Stimulated activated CD4-positive, alpha-beta T cell treated with anti-CD3 and anti-CD28 coated beads, Interleukin-1b, Interleukin-23, amount 100 ng/mL, for 4 hours (primary cell): ENCODE results near the gene SESN1.
"Not testable (repeated sequence)": the region's sequence is repeated elsewhere in the genome, so short reads cannot be mapped to it uniquely, and the experiment has no call there.

Experiments used
- DNase-seq, 2 donors: peaks; one replicate each; pipeline ENCODE4 v3.0.0-alpha.2; 2020; ENCODE audit warnings: low read depth in 2 of 2

SESN1 gene

DNA sequence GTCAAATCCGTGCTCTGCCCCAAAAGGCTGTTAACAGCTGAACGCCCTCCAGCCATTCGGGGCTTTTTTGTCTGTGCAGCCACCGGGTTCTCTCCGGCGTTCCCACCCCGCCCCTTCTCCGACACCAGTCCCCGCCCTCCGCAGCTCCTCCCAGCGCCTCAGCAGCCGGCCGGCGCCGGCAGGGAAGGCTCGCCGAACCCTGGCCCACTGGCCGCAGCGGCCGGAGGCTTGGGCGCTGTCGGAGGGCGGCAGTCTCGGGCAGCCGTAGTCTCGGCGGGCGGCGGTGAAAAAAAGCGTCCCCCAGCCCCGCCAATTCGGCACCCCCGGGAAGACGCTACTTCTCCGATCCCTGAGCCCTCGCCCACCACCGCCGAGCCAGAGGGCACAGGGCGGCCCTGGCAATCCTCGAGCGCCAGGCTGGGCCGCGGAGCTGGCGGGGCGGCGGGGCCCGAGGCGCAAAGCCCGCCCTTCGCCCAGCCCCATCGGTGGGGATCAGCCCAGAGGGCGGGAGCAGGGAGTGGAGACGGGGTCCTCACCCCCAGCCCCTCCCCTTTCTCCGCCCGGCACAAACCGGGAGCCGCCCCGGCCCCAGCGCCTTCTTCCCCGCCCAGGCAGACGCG is at the start of gene SESN1:
SESN1 (minus strand) TSS at position 431 of the 620 bp plus-strand sequence. CDS start 773 bp downstream, outside the sequence.
- peak; percentile 70 to 75 for DNase-seq

DNA sequence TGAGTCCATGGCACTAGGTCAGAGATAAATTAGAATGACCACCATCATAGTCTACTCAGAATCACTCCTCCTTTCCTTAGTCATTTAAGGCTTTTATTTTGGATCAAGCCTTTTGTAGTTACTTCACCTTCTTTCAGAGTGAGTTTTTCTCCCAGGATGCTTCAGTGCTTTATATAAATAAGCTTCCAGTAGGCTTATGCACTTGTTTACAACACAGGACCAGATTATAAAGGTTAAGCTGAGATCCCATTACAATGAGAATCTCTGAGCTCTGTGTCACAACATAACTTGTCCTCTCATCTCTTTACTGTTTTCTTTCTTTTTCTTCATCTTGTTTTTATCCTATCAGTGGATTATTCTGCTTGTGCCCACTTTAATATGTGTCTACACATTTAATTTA is 48.5 kb upstream of the SESN1 start:
- no peak for DNase-seq

DNA sequence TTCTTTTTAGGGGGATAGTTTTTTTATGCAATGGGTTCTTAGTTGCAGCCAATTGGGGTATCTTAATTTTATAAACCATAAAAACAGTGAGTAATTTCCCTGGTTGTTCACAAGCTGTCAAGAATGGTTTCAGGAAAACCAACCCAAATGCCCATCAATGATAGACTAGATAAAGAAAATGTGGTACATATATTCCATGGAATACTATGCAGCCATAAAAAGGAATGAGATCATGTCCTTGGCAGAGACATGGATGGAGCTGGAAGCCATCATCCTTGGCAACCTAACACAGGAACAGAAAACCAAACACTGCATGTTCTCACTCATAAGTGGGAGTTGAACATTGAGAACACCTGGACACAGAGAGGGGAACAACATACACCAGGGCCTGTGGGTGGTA is 47.4 kb upstream of the SESN1 start:
- not testable (repeated sequence) for DNase-seq

DNA sequence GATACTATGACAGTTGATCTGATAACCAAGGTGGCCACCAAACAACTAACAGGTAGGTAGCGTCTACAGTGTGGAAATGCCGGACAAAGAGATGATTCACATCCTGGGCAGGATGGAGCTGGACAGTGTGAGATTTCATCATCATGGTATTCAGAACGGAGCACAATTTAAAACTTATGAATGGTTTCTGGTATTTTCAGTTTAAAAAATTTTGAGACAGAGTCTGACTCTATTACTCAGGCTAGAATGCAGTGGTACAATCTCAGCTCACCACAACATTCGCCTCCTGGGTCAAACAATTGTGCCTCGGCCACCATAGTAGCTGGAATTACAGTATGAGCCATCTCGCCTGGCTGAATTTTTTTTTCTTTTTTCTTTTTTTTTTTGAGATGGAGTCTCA is 44.5 kb upstream of the SESN1 start:
- DNase-seq: no peak

DNA sequence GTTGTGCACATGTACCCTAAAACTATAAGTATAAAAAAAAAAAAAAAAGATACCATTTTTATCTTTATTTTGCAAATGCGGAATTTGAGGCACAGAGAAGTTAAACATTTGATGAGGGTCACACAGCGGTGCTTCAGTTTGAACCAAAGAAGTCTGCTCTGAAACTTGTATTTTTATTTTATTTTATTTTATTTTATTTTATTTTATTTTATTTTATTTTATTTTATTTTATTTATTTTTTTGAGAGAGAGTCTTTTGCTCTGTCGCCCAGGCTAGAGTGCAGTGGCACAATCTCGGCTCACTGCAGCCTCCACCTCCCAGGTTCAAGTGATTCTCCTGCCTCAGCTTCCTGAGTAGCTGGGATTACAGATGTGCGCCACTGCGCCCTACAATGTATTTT is 41.9 kb upstream of the SESN1 start:
- DNase-seq: not testable (repeated sequence)

DNA sequence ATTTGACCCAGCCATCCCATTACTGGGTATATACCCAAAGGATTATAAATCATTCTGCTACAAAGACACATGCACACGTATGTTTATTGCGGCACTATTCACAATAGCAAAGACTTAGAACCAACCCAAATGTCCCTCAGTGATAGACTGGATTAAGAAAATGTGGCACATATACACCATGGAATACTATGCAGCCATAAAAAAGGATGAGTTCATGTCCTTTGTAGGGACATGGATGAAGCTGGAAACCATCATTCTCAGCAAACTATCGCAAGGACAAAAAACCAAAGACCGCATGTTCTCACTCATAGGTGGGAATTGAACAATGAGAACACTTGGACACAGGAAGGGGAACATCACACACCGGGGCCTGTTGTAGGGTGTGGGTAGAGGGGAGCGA is 41.4 kb upstream of the SESN1 start:
- not testable (repeated sequence) for DNase-seq

DNA sequence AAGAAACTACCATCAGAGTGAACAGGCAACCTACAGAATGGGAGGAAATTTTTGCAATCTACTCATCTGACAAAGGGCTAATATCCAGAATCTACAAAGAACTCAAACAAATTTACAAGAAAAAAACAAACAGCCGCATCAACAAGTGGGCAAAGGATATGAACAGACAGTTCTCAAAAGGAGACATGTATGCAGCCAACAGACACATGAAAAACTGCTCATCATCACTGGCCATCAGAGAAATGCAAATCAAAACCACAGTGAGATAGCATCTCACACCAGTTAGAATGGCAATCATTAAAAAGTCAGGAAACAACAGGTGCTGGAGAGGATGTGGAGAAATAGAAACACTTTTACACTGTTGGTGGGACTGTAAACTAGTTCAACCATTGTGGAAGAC is 41.0 kb upstream of the SESN1 start:
- DNase-seq: not testable (repeated sequence)

DNA sequence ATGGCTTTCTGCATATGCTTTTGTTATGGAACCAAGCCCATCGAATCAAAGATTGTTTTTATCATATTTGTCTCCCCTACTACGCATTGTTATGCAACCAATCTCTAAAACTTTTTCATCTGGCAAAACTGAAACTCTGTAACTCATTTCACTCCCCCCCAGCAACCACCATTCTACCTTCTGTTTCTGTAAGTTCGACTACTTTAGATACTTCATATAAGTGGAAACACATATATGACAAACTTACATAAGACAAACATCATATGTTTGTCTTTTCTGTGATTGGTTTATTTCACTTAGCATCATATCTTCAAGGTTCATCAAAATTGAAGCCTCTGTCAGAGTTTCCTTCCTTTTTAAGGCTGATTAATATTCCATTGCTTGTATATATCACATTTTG is 35.4 kb upstream of the SESN1 start:
- DNase-seq: no peak

DNA sequence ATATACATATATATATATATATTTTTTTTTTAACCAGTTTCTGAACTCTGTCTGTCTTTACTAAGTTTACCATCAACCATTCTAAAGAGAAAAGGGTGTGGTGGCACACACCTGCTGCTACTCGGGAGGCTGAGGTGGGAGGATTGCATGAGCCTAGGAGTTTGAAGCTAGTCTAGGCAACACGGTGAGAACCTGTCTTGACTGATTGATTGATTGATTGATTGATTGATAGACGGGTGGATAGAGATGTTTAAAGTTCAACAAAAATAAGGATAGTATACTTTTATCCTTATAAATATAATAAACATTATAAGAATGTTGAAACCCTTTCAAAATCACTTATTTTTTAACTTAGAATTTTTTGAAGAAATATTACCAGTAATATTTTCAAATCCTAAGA is 30.9 kb upstream of the SESN1 start:
- DNase-seq: no peak

DNA sequence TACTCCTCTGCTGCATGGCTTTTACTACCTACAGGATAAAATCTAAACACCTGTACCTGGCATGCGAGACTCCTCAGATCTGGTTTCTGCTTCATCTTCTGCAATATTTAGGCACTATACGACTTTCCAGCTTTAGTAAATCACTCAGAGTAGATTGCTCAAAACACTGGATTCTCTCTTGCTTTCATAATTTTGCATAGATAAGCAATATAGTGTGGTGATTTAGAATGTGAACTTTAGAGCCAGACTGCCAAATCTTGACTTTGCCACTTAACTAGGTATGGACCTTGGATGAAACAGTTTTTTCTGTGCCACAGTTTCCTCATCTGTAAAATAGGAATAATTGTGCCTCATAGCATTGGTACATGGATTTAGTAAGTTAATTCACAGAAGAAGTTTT is 29.6 kb upstream of the SESN1 start:
- DNase-seq: no peak

DNA sequence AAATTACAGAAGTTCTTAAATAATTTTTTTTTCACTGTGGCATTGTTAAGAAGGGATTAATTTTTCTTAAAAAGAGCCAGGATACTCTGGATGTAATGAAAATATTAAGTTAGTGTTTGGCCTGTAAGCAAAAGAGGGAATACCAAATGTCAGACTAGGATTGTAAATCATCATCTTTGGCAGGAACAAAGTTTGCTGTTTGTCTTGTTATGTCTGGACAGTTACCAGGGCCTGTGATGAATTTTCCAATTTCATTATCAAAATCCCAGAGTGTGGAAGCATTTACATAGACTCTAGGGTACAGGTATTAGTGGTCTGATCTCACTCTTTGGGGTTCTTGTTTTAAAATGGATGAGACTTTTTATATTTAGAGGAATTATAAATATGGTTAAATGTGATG is 26.8 kb upstream of the SESN1 start:
- no peak for DNase-seq

DNA sequence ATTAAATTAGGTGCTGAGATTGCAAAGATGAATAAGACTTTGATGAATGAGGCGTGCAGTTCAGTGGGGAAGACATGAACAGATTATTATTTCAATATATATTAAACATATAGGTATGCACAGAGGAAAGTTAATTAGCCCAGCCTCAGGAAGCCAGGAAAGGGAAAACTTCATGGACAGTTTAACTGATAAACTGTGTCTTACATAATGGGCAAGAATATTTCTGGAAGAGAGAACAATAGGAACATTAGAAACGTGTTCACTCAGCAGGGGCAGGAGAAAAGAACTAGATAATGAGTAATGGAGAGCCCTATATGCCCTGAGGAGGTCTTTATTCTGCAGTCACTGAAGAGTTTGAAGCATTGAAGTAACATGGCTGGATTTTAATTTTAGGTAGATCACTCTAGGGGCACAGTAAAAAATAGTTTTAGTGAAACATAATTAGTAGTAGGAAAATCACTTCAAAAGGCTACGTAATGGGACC is 24.3 kb upstream of the SESN1 start:
- DNase-seq: no peak

DNA sequence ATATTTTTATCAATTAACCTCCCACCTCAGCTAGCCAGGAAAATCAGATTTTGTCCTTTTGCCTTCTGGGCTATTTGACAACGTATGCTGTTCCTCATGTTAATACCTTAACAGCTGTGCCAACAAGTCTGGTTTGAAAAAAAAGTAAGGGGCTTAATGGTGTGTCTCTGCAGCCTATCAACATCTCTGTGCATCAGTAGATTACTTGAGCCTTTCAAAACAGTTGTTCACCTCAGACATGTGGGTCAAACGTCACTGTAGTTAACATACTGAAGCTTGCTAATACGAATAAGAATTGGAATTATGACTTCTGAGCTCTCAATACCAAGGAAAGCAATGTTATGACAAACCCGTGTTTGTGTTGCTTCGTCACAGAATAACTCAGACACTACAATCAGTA is 23.7 kb upstream of the SESN1 start:
- no peak for DNase-seq

DNA sequence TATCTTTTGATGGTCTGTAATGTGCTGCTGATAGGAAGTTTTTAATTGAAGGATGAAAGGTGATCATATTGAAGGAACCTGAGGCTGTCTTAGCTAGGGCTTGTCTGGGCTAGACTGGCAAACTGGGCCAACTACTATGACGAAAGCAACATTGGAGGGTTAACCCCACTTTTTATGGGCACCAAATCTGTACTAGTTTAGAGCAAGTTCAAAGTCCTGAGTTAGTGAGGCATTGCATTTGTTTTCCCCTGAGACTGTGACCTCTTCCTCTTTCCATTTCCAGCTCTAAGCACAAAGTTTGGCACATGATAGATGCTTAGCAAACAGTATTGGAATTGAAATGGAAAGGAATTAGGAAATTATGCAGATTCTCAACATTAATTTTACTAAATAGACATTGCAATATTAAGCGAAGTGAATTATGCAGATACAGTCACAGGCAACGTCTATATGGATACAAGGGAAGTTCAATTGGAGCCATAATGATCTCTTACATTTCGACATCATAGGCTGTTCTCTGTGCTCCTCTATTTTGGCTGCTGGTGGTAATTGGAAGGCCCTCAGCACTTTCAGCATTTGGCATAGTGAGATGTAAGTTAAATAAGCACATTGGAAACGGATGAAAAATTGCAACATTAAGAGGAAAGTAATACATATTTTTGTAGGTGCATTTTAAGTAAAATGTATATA is 22.8 kb upstream of the SESN1 start:
- DNase-seq: no peak

DNA sequence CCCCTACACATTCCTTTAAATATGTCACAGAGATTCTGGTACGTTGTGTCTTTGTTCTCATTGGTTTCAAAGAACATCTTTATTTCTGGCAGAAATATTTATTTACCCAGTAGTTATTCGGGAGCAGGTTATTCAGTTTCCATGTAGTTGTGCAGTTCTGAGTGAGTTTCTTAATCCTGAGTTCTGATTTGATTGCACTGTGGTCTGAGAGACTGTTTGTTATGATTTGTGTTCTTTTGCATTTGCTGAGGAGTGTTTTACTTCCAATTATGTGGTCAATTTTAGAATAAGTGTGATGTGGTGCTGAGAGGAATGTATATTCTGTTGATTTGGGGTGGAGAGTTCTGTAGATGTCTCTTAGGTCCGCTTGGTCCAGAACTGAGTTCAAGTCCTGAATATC is 18.0 kb upstream of the SESN1 start:
- not testable (repeated sequence) for DNase-seq

DNA sequence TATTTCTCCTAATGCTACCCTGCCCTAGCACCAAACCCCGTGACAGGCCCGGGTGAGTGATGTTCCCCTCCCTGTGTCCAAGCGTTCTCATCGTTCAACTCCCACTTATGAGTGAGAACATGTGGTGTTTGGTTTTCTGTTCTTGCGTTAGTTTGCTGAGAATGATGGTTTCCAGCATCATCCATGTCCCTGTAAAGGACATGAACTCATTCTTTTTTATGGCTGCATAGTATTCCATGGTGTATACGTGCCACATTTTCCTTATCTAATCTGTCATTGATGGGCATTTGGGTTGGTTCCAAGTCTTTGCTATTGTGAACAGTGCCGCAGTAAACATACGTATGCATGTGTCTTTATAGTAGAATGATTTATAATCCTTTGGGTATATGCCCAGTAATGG is 15.0 kb upstream of the SESN1 start:
- DNase-seq: not testable (repeated sequence)

DNA sequence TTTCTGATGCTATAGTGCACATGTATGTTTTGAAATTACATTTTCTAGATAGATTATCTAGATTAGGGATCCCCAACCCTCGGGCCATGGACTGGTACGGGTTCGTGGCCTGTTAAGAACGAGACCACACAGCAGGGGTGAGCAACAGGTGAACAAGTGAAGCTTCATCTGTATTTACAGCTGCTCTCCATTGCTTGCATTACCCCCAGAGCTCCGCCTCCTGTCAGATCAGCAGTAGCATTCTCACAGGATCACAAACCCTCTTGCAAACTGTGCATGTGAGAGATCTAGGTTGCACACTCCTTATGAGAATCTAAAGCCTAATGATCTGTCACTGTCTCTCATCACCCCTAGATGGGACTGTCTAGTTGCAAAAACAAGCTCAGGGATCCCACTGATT is 11.0 kb upstream of the SESN1 start:
- no peak for DNase-seq

DNA sequence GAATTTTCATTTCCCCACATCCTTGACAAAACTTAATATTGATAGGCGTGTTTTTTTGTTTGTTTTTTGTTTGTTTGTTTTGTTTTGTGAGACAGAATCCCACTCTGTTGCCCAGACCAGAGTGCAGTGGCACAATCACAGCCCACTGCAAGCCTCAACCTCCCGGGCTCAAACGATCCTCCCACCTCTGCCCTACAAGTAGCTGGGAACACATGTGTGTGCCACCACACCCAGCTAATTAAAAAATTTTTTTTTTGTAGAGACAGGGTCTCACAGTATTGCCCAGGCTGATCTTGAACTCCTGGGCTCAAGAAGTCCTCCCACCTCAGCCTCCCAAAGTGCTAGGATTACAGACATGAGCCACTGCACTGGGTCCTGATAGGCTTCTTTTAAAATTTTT is 9.9 kb upstream of the SESN1 start:
- DNase-seq: no peak

DNA sequence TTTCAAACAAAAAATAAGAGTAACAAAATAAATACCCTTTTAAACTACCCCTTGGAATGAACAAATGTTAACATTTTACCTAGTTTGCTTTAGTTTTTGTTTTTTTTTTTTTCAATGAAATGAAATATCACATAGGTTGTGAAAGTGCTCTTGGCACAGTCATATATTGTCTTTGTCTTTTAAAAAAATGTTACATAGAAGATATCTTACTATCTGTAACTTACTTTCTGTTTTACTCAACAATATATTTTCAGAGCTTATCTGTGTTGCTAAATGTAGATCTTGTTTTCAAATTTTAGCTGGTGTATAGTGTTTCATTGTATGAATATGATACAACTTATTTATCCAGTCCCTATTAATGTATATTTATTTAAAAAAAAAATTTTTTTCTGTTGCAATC is 9.3 kb upstream of the SESN1 start:
- no peak for DNase-seq

DNA sequence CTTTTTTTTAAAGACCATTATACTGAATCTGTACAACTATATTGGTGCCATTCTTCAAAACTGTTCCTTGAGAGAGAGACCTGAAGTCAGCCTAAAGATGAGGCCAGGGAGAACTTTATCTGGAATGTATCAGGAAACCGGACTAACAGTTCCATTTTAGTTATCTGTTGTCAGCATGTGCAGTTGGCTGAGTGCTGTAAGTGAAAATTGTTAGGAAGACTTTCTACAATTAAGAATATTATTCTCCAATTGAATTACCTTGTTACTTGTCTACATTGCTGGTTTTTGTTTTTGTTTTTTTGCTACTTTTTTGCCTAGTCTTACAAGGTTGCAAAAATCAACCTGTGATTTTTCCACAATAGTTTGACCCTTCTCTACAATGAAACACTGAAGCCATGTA is 8.1 kb upstream of the SESN1 start:
- DNase-seq: no peak

DNA sequence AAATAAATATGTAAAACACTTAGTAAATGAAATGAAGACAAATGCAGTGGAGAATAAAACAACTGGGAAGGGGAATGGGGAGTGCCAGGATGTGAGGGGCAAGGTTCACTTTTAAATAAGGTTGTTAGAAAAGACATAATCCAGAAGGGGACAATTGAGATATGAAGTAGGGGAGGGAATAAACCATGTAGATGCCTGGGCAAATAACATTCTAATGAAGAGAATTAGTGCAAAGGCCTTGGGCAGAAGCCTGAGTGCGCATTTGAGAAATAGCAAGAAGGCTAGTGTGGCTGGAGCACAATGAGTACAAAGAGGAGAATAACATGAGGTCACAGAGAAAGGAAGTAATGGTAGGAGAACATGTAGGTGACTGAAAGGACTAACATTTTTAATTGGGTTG is 3.0 kb upstream of the SESN1 start:
- no peak for DNase-seq

DNA sequence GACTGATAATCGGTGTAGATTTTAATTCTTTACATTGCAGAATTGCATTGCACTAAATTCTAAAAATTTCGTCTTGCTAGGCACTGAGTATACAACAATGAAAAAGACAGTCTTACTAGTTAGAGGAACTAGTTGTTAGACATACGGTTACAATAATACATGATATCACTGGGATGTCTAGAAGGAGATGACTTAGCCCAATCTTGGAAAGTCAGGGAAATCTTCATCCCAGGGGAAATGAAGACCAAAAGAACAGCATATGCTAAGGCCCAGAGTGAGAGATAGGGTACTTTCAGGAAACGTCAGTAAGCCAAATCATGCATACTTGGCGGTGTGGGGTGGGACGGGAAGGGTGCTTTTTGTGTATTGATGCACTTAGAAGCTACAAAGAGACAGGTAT is 1.6 kb upstream of the SESN1 start:
- no peak for DNase-seq

DNA sequence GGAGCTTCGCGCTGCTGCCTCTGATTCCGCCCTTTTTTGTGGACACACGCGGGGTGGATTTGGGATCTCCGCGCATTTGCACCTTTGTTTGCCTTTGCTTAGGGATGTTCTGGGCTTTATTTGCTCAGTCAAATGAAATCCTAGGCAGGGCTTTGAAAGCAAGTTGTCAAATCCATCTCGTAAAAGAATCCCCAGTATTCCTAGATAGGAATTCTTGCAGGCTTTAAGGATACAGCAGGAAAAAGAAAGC is 1.1 kb upstream of the SESN1 start:
- no peak for DNase-seq
